Pulmonary artery endothelial cell (primary cell): Measurements from ENCODE around the gene PCF11. TPM values are rescaled to one million over a fixed set of nuclear protein-coding genes. Genes with fewer than 3 reads are reported as not detected.
"Not testable (repeated sequence)": the region's sequence is repeated elsewhere in the genome, so short reads cannot be mapped to it uniquely, and the experiment has no call there.

Source experiments
- DNase-seq: peaks from one replicate; pipeline ENCODE4 v3.0.0-alpha.2; 2011; ENCODE audit warnings: low read depth, low spot score
- total RNA-seq: library from RNA; depleted of rRNA; stranded (reverse); fragments of >200 nt; gene quantifications from 2 replicates; pipeline ENCODE4 v1.2.3, GENCODE V29; 2014

Gene PCF11
- total RNA-seq, 1 donor from 2014 or later, result 29.1 TPM

DNA sequence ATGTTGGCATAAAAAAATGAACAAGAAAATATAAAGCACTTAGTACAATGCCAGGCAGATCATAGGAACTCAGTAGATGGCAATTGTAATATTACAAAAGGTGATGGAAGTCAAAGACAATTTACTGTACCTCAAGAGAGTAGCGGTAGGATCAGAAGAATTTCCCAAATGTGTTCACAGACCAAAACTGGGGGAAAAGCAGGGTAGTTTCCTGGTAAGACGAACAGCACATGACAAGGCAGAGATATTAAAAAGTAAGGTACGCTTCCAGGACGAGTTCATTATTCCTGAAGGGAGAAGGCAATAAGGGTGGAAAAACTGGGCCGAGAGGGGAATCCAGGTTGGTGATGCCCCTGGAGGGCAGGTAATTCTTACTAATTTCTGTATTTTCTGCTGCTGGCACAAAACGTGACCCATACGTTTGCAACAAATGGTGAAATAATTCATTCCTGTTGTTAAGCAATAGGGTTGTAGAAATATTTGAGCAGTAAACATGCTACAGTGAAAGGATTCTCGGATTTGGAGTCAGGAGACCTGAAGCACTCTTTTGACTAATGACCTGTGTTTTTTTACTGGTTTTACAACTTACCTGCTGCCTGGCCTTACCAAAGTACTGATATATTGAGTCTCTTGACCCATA lies 35.8 kb downstream of the PCF11 start:
- no peak for DNase-seq

DNA sequence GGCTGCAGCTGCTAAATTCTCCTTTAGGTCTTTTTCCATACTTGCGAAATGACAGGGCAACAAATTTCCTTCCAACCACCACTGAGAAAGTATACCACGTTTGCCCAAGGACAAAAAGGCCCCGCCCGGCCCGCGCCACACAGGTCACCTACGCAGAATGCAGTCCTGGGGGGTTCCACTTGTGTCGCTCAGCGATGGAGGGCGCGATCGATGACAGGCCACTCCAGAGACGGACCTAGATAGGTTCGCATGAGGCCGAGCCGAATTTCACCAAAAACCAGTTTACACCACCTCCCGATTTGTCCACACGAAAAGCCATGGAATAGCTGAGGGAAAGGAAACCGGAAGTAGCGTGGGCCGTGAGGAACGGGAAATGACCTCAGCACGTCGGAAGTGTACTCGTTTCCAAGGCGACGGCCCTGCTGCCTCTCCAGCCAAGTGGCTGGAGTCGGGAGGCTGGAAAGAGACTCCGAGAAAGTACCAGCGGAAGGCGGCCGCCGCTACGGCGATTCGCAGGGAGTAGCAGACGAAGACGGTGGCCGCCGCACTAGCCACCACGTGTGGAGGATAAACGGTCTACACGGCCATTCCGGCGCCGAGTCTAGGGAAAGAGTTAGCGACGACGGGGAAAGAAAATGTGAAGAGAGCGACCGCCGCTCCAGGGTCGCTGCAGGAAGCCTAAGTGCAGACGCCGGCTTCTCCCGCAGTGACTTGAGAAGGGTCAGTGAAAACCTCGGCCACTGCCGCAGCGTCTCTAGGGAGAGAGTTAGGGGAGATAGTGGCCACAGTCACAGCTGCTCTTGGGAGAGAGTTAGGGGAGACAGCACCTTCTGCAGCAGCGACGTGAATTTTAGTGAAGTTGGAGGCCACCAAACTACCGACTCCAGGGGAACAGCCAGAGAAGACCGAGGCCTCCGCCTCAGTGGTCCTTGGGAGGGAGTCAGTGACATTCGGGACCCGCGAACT lies 36.7 kb downstream of the PCF11 start, which contains the start of gene ANKRD42:
ANKRD42 (plus strand) TSS at position 398 of the 966 bp plus-strand sequence. CDS start 959 bp downstream, outside the sequence.
- peak; percentile 91 for DNase-seq

DNA sequence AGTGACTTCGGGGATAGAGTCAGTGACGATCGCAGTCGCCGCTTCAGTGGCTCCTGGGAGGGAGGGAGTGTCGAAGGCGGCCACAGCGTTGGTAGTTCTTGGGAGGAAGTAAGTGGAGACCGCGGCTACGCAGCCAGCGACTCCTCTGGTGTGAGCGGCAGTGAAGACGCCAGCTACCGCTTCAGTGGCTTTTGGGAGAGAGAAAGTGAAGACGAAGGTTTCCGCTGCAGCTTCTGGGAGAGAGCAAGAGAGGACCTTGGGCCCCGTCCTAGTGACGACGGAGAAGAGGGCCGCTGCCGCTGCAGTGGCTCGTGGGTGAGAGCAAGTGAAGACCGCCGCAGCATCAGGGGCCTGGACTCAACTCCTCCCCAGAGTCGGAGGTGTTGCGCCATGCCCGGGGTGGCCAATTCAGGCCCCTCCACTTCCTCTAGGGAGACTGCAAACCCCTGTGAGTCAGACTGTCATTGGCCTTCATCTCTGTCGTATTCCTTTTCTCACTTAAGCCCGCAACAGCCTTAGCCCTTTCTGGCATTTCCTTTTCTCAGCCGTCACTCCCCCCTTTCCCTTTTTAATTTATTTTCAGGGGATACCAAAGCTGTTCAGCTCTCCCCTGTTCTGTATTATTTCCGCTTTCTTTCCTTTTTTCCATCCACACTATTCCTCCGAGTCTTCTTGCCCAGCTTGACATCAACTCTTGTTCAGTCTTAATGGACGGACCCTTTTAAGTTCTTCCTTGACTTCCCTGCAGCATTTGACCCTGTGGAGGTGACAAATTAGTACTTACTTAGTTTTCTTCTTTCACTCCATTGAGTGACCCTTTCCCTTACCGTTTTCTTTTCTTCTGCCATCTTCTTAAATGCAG lies 37.6 kb downstream of the PCF11 start:
- DNase-seq, result no peak

DNA sequence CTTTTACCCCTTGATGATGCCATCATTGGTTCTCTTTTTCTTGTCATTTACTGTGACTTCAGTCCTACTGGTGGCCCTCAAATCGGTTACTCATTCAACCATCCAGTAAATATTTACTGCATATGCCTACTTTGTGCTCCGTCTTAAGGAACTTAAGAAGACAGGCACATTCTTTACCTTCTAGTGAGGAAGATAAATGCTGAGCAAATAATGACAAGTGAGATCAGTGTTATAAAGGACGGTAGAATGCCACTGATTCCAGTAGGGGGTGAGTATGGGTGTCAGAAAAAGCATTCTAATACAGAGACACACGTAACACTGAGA lies 38.2 kb downstream of the PCF11 start:
- DNase-seq, result no peak

DNA sequence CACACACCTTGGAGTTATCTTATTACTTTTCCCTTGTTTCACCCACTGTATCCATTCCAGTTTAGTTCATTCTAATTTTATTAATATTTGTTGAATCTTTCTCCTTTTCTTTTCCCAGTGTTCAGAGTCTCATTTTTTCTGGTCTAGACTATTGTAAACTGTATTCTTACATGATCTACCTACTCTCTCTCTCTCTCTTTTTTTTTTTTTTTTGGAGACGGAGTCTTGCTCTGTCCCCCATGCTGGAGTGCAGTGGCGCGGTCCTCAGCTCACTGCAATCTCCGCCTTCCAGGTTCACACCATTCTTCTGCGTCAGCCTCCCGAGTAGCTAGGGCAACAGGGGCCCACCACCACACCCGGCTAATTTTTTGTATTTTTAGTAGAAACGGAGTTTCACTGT lies 38.7 kb downstream of the PCF11 start:
- no peak for DNase-seq

DNA sequence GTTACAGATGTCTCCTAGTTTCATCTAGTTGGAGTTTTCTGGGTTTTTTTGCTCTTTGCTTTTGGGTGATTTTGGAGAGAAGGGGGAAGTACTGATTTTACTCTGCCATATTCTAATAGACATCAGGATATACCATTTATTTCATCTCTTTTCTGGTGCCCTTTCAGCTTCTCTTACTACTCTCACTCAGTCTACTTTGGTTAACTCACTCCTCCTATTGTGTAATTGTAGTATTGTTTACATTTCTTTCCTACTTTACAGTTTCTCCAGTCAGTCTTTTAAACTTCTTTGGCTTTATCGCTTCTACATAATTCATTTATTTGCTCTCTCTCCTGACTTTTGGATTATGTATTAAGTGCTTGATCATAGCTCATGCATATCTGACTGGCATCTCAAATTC lies 43.1 kb downstream of the PCF11 start:
- DNase-seq, result no peak

DNA sequence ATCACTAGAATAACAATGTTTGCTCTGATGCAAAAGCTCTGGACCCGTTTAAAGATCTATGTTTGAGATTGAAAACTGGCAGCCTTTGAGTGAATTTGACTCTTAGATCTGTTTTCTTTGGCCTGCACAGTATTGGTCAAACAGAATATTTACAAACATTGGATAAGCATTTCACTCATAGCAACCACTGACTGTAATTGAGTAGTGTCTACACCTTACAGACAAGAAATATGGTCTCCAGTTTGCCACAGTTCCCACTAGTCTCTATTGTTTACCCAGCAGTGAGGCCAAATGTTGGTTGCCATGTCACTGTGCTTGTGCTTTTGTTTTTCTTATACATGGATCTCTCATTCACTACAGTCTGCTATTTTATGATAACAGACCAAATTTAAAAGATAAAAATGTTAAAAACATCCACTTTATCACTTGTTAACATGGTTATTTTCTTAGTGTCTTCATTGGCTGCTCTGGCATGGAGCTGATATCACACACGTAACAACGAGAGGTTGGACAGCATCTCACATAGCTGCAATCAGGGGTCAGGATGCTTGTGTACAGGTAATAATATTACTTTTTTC lies 48.8 kb downstream of the PCF11 start:
- no peak for DNase-seq

DNA sequence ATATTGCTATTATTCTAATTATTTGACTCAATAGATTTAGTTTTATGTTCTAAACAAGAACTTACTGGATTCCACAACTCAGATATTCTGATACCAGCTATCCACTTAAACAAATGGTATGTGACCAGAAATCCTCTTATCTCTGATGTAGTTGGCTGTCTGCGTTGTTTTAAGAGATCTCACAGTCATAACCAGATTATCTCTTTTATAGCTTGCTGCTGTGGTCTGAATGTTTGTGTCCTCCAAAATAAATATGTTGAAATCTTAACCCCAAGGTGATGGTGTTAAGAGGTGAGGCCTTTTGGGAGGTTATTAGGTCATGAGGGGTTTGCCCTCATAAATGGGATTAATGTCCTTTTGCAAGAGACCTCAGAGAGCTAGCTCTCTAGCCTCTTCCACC lies 49.3 kb downstream of the PCF11 start:
- DNase-seq, result no peak

DNA sequence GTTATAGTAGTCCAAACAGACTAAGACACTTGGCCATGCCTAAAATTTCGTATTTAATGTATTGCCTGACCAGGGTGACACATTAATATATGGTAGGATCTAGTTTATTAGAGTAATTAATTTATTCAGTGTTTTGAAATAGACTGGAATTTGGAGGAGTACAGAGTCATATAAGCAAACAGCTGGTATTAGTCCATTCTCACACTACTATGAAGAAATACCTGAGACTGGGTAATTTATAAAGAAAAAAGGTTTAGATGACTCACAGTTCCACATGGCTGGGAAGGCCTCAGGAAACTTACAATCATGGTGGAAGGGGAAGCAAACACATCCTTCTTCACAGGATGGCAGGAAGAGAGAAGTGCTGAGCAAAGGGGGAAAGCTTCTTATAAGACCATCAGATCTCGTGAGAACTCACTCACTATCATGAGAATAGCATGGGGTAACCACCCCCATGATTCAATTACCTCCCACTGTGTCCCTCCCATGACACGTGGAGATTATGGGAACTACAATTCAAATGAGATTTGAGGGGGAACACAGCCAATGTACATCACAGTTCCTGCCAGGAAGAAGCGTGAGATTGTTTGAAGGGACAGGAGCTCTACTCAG lies 49.9 kb downstream of the PCF11 start:
- not testable (repeated sequence) for DNase-seq

DNA sequence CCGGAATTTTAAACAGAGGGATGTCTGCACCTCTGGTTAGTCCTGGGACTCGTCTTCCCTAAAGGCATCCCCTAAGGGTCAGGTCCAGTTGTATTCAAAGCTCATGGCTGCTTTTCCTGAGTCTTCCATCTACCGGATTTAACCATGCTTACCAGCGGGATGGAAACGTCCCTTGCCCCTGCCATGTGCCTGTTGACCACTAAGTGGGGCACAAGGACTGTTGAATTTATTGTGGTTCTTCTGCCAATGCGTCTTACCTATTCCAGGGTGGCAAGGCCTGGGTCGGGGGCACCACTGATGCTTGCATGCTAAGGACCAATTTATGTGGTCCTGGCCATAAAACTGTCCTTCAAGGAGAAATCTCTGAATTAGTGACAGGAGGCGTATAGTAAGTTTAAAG lies 62.2 kb downstream of the PCF11 start:
- no peak for DNase-seq

DNA sequence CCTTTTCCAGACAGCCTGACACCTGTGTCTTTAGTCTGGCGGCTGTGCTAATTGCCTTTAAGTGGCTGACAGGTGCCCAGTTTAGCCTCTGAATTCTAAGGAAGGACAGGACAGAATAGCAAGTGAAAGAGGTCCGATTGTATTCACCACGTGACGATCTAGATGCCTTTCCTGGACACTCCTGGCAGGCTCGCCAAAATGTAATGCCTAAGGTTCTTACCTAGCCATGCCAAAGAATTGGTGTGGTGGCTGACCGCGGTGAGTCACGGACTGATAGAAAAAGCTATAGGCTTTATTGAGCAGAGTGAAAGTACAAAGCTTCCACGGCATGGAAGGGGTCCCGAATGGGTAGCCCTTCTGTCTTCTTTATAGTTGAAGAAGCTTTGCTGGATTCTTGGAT lies 63.3 kb downstream of the PCF11 start:
- DNase-seq, result no peak

DNA sequence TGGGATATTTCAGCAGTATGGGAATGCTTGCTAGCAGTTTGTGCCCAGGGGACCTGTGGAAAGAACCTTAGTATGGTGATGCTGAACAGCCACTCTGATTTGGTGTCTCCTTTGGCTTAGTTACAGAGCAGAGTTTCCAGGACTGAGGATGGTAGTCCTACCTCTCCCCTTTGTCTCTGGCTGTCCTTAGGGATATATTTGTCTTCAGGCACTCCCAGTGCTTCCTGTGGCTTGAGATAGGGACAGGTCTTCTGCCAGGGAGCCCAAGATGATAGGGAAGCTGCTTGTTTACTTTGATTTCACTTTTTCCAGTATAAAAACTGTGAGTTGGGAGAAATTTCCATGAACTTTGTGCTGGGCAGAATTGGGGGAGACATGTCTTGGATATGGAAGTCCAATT lies 64.8 kb downstream of the PCF11 start:
- no peak for DNase-seq

DNA sequence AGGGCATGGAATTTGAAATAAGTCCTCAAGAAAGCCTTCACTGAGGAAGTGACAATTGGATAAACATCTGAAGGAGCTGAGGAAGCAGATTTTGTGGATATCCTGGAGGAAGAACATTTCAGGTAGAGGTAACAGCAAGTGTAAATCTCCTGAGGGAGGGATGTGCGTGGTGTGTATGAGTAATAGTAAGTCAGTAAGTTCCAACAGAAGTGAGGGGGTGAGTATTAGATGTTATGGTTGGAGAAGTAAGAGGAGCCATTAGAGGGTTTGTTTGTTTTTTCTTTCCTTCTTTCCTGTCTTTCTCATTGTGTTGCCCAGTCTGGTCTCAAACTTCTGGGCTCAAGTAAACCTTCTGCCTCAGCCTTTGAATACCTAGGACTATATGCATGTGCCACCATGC lies 65.6 kb downstream of the PCF11 start:
- no peak for DNase-seq

DNA sequence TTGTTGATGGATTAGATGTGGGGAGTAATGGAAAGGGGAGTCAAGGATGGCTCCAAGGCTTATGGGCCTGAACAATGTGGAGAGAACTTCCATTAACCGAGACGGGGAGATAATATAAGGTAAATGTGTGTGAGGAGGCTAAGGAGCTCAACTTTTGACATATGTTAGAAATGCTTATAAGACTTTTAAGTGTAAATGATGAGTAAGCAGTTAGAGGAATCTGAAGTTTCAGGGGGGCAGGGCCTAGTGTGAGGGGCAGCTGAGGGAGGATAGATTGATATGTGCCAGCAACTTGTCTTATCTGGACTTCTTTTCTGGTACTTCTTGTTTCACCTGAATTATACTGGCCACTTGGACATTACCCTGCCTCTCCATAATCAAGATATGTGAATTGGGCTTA lies 66.5 kb downstream of the PCF11 start:
- no peak for DNase-seq

DNA sequence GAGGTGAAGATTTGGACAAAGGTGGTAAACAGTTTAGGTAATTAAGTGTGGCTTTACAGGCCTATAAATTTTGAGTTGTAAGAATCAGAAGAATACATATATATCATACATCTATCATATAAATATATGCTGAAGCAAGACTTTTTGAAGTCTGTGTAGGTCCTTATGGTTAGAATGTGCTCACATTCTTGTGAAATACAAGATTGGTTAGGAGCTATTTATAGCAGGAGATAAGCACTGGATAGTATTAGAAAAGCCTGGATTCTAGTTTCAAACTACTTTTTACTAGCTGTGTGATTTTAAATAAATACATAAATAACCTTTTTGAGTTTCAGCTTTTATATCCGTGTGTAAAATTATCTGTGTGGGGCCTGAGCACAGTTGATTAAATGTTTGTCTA lies 78.9 kb downstream of the PCF11 start:
- no peak for DNase-seq

Other genes starting within 250 kb of the PCF11 start
- 14.8 and 20.1 TPM in 2 replicates for gene RAB30, start 85.2 kb upstream of the PCF11 start, total RNA-seq
- 6.7 and 8.7 TPM in 2 replicates for gene ANKRD42, start 36.6 kb downstream of the PCF11 start, total RNA-seq
- gene CCDC90B, start 129.2 kb downstream of the PCF11 start, total RNA-seq, result 63.3 and 64.7 TPM in 2 replicates